Keratinocyte (primary cell): ENCODE results near the gene GHRHR. TPM values are rescaled to one million over a fixed set of nuclear protein-coding genes. Genes with fewer than 3 reads are reported as not detected.

ENCODE experiments used
- DNase-seq: peaks from one replicate; pipeline ENCODE4 v3.0.0-alpha.2; 2011; ENCODE audit warnings: low read depth, missing footprints, low spot score
- FAIRE-seq: peaks from 2 replicates; lab custom pipeline; 2011; peaks lifted over from hg19 to GRCh38; lab: Jason Lieb, UNC
- H2AFZ ChIP-seq: 2 replicates; pipeline ENCODE4 v1.6.0; 2012; ENCODE audit warnings: low read length, control low read depth, inconsistent platforms; ENCODE audit not compliant: control insufficient read depth
- H3K27ac ChIP-seq: 2 replicates; pipeline ENCODE4 v1.5.1; 2011; ENCODE audit warnings: low read length; ENCODE audit not compliant: control insufficient read depth, insufficient read depth
- H3K27me3 ChIP-seq: 3 replicates; pipeline ENCODE4 v1.6.0; 2011; ENCODE audit warnings: low read length; ENCODE audit not compliant: control insufficient read depth, insufficient read depth; ENCODE audit errors: extremely low read depth
- H3K36me3 ChIP-seq, 2 experiments: 2 replicates in 1 of 2; 3 replicates in 1 of 2; pipeline ENCODE4 v1.5.1; 2011; ENCODE audit warnings: low read length in 2 of 2, mild to moderate bottlenecking in 1 of 2; ENCODE audit not compliant: control insufficient read depth in 2 of 2, insufficient read depth in 2 of 2; ENCODE audit errors: extremely low read depth in 1 of 2
- H3K4me1 ChIP-seq: 3 replicates; pipeline ENCODE4 v1.5.1; 2011; ENCODE audit warnings: low read length; ENCODE audit not compliant: control insufficient read depth, insufficient read depth; ENCODE audit errors: extremely low read depth
- H3K4me2 ChIP-seq: 3 replicates; pipeline ENCODE4 v1.6.0; 2011; ENCODE audit warnings: low read depth, low read length; ENCODE audit not compliant: control insufficient read depth, insufficient read depth; ENCODE audit errors: extremely low read depth
- H3K4me3 ChIP-seq, 3 experiments: fragments of 200-600 bp in 1 of 3; sonication (generic) in 1 of 3; 2 replicates in 2 of 3; 3 replicates in 1 of 3; pipeline ENCODE4 v1.5.1; 2011 to 2016; ENCODE audit warnings: low read length in 3 of 3, mild to moderate bottlenecking in 3 of 3, control low read depth in 2 of 3, inconsistent platforms in 1 of 3, low read depth in 1 of 3, mixed read lengths in 1 of 3, mixed run types in 1 of 3, moderate library complexity in 1 of 3; ENCODE audit not compliant: control insufficient read depth in 2 of 3, insufficient read depth in 2 of 3; ENCODE audit errors: extremely low read depth in 1 of 3
- H3K79me2 ChIP-seq: 2 replicates; pipeline ENCODE4 v1.6.0; 2012; ENCODE audit warnings: low read length; ENCODE audit not compliant: control insufficient read depth, insufficient read depth
- H3K9ac ChIP-seq: 3 replicates; pipeline ENCODE4 v1.6.0; 2011; ENCODE audit warnings: low read length; ENCODE audit not compliant: control insufficient read depth, insufficient read depth; ENCODE audit errors: extremely low read depth
- H3K9me1 ChIP-seq: 3 replicates; pipeline ENCODE4 v1.6.0; 2011; ENCODE audit warnings: low read length; ENCODE audit not compliant: control insufficient read depth, insufficient read depth; ENCODE audit errors: extremely low read depth
- H3K9me3 ChIP-seq: 2 replicates; pipeline ENCODE4 v1.5.1; 2012; ENCODE audit warnings: low read depth, low read length; ENCODE audit not compliant: control insufficient read depth
- H4K20me1 ChIP-seq: 3 replicates; pipeline ENCODE4 v1.6.0; 2011; ENCODE audit warnings: low read length; ENCODE audit not compliant: control insufficient read depth, insufficient read depth; ENCODE audit errors: extremely low read depth
- EZH2 ChIP-seq: IDR thresholded peaks from one replicate; pipeline ENCODE4 v1.6.1; 2012; ENCODE audit warnings: inconsistent platforms, mild to moderate bottlenecking, low read length, moderate library complexity
- dilution Hi-C: fragments of 300-500 bp; cut with MboI; formaldehyde crosslinking; loops from one replicate; pipeline ENCODE4 v1.7.0; 2020; ENCODE audit warnings: low sequenced_read_pairs; ENCODE audit not compliant: extremely low pct_ligation_motif_present
- polyA plus RNA-seq, 5 experiments: library from polyadenylated mRNA; depleted of rRNA in 3 of 5; stranded (reverse) in 3 of 5; stranded (forward) in 1 of 5; unstranded in 1 of 5; fragments of >200 nt; gene quantifications; 1 replicate in 1 of 5; 2 replicates in 3 of 5; 3 replicates in 1 of 5; pipeline versions ENCODE4 v1.2.1 to v1.2.3, GENCODE V29; 2011 to 2012; ENCODE audit warnings: missing spikeins in 2 of 5, low read depth in 1 of 5, low replicate concordance in 1 of 5
- TF ChIP-seq, protein P1 (sequence below), 3 experiments: IDR thresholded peaks in 1 of 3; conservative IDR thresholded peaks in 1 of 3; optimal IDR thresholded peaks in 1 of 3; 2 replicates in 2 of 3; 3 replicates in 1 of 3; pipeline versions ENCODE3 to v1.5.1; 2011; ENCODE audit warnings: low read length in 3 of 3, mild to moderate bottlenecking in 3 of 3, moderate library complexity in 2 of 3, control low read depth in 1 of 3, inconsistent platforms in 1 of 3; ENCODE audit not compliant: insufficient read depth in 2 of 3; ENCODE audit errors: extremely low read depth in 1 of 3

The GHRHR gene
- polyA plus RNA-seq, 1 donor (not counting 4 experiments of a cell fraction or from before 2014, with no cell fraction given) = not detected

DNA sequence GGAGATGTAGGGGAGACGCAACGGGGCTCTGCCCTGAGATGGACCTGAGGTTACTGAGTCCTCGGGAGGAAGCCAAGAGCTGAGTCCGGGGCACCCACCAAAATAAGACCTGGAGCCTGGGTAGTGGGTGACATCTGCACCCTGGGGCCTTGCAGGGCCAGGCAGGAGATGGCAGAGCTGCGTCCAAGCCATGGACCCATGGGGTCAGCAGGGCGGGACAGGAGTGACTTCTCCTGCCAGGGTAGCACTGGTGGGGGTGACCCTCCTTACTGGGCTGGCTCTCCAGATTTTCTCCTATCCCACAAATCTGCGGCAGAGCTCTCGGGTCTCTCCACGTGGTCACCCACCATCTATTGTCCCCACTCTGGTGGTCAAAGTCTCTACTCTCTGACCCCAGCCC lies 2.1 kb downstream of the GHRHR start:
- Histone ChIP-seq H3K9me1 (no peaks in the 10 kb centered on the region), H3K4me2 (no peak overlapping the region), H3K4me1 (no peaks in the 10 kb centered on the region), H3K4me3 (no peak overlapping the region), H3K36me3 (no peaks in the 10 kb centered on the region), H3K79me2 (no peaks in the 10 kb centered on the region), H2AFZ (no peak overlapping the region), H4K20me1 (no peaks in the 10 kb centered on the region), H3K9me3 (no peaks in the 10 kb centered on the region), H3K27ac (no peak overlapping the region), H3K27me3 (peaks cover 10% of the 10 kb centered on the region), H3K9ac (no peak overlapping the region)
- no peak for TF ChIP-seq EZH2
- TF ChIP-seq, protein P1, sequence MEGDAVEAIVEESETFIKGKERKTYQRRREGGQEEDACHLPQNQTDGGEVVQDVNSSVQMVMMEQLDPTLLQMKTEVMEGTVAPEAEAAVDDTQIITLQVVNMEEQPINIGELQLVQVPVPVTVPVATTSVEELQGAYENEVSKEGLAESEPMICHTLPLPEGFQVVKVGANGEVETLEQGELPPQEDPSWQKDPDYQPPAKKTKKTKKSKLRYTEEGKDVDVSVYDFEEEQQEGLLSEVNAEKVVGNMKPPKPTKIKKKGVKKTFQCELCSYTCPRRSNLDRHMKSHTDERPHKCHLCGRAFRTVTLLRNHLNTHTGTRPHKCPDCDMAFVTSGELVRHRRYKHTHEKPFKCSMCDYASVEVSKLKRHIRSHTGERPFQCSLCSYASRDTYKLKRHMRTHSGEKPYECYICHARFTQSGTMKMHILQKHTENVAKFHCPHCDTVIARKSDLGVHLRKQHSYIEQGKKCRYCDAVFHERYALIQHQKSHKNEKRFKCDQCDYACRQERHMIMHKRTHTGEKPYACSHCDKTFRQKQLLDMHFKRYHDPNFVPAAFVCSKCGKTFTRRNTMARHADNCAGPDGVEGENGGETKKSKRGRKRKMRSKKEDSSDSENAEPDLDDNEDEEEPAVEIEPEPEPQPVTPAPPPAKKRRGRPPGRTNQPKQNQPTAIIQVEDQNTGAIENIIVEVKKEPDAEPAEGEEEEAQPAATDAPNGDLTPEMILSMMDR (optimal IDR thresholded peaks at IDR 0.05 in 1 of 3, IDR thresholded peaks at IDR 0.05 in 1 of 3, conservative IDR thresholded peaks at IDR 0.05 in 1 of 3; ENCODE audit: extremely low read depth in 1 of 3, insufficient read depth in 2 of 3, low read length in 3 of 3) = no peak
- dilution Hi-C loops = no loop called here
- FAIRE-seq (no peak), DNase-seq (no peak)

DNA sequence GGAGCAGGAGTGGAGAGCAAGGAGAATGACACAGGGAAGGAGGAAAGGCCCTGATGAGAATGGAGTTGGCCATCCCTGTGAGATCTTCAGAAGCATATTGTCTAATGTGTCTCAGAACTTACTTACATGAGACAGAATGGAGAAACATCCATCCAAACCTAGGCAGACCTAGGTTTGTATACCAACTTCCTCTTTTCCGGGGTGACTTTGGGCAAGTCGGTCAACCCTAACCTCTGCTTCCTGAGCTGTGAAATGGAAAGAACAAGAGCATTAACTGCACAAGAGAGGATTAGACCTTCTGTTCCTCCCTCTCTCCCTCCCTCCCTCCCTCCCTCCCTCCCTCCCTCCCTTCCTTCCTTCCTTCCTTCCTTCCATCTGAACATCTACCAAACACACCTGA lies 4.5 kb downstream of the GHRHR start:
- FAIRE-seq = no peak
- no peak overlapping the region for H3K4me3 ChIP-seq
- no peaks in the 10 kb centered on the region for H3K4me1 ChIP-seq
- no peak overlapping the region for H3K9ac ChIP-seq
- H2AFZ ChIP-seq = no peak overlapping the region
- no peaks in the 10 kb centered on the region for H3K36me3 ChIP-seq
- dilution Hi-C loops = no loop called here
- no peaks in the 10 kb centered on the region for H3K9me1 ChIP-seq
- H4K20me1 ChIP-seq = no peaks in the 10 kb centered on the region
- no peaks in the 10 kb centered on the region for H3K9me3 ChIP-seq
- DNase-seq = no peak
- H3K4me2 ChIP-seq = no peak overlapping the region
- H3K79me2 ChIP-seq = no peaks in the 10 kb centered on the region
- H3K27ac ChIP-seq = no peak overlapping the region
- H3K27me3 ChIP-seq = peaks cover 24% of the 10 kb centered on the region
- TF ChIP-seq, protein P1 (optimal IDR thresholded peaks at IDR 0.05 in 1 of 3, IDR thresholded peaks at IDR 0.05 in 1 of 3, conservative IDR thresholded peaks at IDR 0.05 in 1 of 3; ENCODE audit: extremely low read depth in 1 of 3, insufficient read depth in 2 of 3, low read length in 3 of 3) = no peak
- TF ChIP-seq EZH2 = no peak
